Measurements from ENCODE around the gene ATXN2L. TPM values are rescaled to one million over a fixed set of nuclear protein-coding genes. Genes with fewer than 3 reads are reported as not detected.
"Not testable (repeated sequence)": the region's sequence is repeated elsewhere in the genome, so short reads cannot be mapped to it uniquely, and the experiment has no call there.

ATXN2L gene
- polyA plus RNA-seq (ENCODE audit: insufficient read length), result 75.1 TPM

GRCh38 chr16:28822520-28823290 lies at the start of gene ATXN2L:
ATXN2L (plus strand) TSS chr16:28822999; CDS start chr16:28823260, 261 bp downstream.
- DNase-seq (ENCODE audit: low read depth), result peak; percentile 86

- DNase-seq (ENCODE audit: low read depth), result not testable (repeated sequence)
Observed at GRCh38 chr16:28781697-28782096, 41.1 kb upstream of the ATXN2L start.

GRCh38 chr16:28782357-28782756 lies 40.4 kb upstream of the ATXN2L start:
- DNase-seq (ENCODE audit: low read depth), result not testable (repeated sequence)

- DNase-seq (ENCODE audit: low read depth), result not testable (repeated sequence)
Observed at GRCh38 chr16:28802235-28803019, 20.4 kb upstream of the ATXN2L start.

- not testable (repeated sequence) for DNase-seq (ENCODE audit: low read depth)
Observed at GRCh38 chr16:28807445-28808120, 15.2 kb upstream of the ATXN2L start.

GRCh38 chr16:28820016-28820415 lies 2.8 kb upstream of the ATXN2L start:
- no peak for DNase-seq (ENCODE audit: low read depth)

- DNase-seq (ENCODE audit: low read depth), result not testable (repeated sequence)
Observed at GRCh38 chr16:28820546-28820945, 2.3 kb upstream of the ATXN2L start.

GRCh38 chr16:28821874-28822519 lies 802 bp upstream of the ATXN2L start:
- DNase-seq (ENCODE audit: low read depth), result no peak

GRCh38 chr16:28823291-28823872 lies 583 bp downstream of the ATXN2L start:
- DNase-seq (ENCODE audit: low read depth), result no peak

- DNase-seq (ENCODE audit: low read depth), result peak; percentile 87
Observed at GRCh38 chr16:28823873-28824716, 1.3 kb downstream of the ATXN2L start.

GRCh38 chr16:28824717-28824973 lies 1.8 kb downstream of the ATXN2L start:
- no peak for DNase-seq (ENCODE audit: low read depth)

- DNase-seq (ENCODE audit: low read depth), result no peak
Observed at GRCh38 chr16:28826141-28826540, 3.3 kb downstream of the ATXN2L start.

- no peak for DNase-seq (ENCODE audit: low read depth)
Observed at GRCh38 chr16:28829747-28830146, 6.9 kb downstream of the ATXN2L start.

- no peak for DNase-seq (ENCODE audit: low read depth)
Observed at GRCh38 chr16:28830531-28830930, 7.7 kb downstream of the ATXN2L start.

- no peak for DNase-seq (ENCODE audit: low read depth)
Observed at GRCh38 chr16:28834349-28834748, 11.6 kb downstream of the ATXN2L start.

GRCh38 chr16:28834873-28835863 lies 12.4 kb downstream of the ATXN2L start:
- DNase-seq (ENCODE audit: low read depth), result no peak

GRCh38 chr16:28835864-28836760 lies 13.3 kb downstream of the ATXN2L start:
- no peak for DNase-seq (ENCODE audit: low read depth)

- no peak for DNase-seq (ENCODE audit: low read depth)
Observed at GRCh38 chr16:28836761-28837064, 13.9 kb downstream of the ATXN2L start.

All from forelimb muscle (tissue), 1 donor.